Cardiac muscle cell (in vitro differentiated cells and primary cell): ENCODE results near the gene SMIM14. TPM values are rescaled to one million over a fixed set of nuclear protein-coding genes. Genes with fewer than 3 reads are reported as not detected.
"Not testable (repeated sequence)": the region's sequence is repeated elsewhere in the genome, so short reads cannot be mapped to it uniquely, and the experiment has no call there.

Experiments used
- DNase-seq, 2 donors: peaks; one replicate each; pipeline versions ENCODE4 v3.0.0 to v3.0.0-alpha.2; 2010 to 2017; ENCODE audit warnings: low read depth in 1 of 2, low spot score in 1 of 2
- H3K27ac ChIP-seq: fragments of 200-600 bp; sonication (generic); 2 replicates; pipeline ENCODE4 v1.5.1; 2016
- H3K27me3 ChIP-seq: fragments of 200-600 bp; sonication (generic); 2 replicates; pipeline ENCODE4 v1.6.0; 2016; ENCODE audit warnings: control low read depth
- H3K36me3 ChIP-seq: fragments of 200-600 bp; sonication (generic); 2 replicates; pipeline ENCODE4 v1.5.1; 2016; ENCODE audit warnings: control low read depth
- H3K4me1 ChIP-seq: fragments of 200-600 bp; sonication (generic); 2 replicates; pipeline ENCODE4 v1.8.1; 2017; ENCODE audit warnings: low read depth, mild to moderate bottlenecking, mixed run types
- H3K4me3 ChIP-seq: fragments of 200-600 bp; sonication (generic); 2 replicates; pipeline ENCODE4 v1.5.1; 2016; ENCODE audit warnings: mild to moderate bottlenecking
- H3K9me3 ChIP-seq: fragments of 200-600 bp; sonication (generic); 2 replicates; pipeline ENCODE4 v1.5.1; 2017; ENCODE audit warnings: low read depth, mild to moderate bottlenecking, control low read depth
- CTCF ChIP-seq: IDR thresholded peaks from 2 replicates; pipeline ENCODE4 v1.5.1; 2012; ENCODE audit warnings: low read depth, mild to moderate bottlenecking, low read length
- polyA plus RNA-seq: library from polyadenylated mRNA; unstranded; fragments of >200 nt; fragmentation: Nextera tagmentation; extraction: Ambion mirVana; gene quantifications from 2 replicates; pipeline ENCODE4 v1.2.1, GENCODE V29; 2016
- total RNA-seq: library from RNA; depleted of rRNA; stranded (reverse); fragments of >200 nt; gene quantifications from 2 replicates; pipeline ENCODE4 v1.2.3, GENCODE V29; 2016

Gene SMIM14
- total RNA-seq (4.5 and 5.2 TPM in 2 replicates), polyA plus RNA-seq (35.9 and 48.8 TPM in 2 replicates)

- Histone ChIP-seq H3K36me3 (no peaks in the 10 kb centered on the region), H3K9me3 (no peaks in the 10 kb centered on the region), H3K27me3 (no peaks in the 10 kb centered on the region), H3K4me1 (peaks cover 10% of the 10 kb centered on the region), H3K4me3 (peak within 1 kb of the TSS; percentile 75), H3K27ac (peak within 1 kb of the TSS; percentile 96)
- TF ChIP-seq CTCF: no peak
- peak; percentile 99 to 100 for DNase-seq
Observed at GRCh38 chr4:39638354-39639239, at the start of gene SMIM14. SMIM14 (minus strand) TSS chr4:39638865; CDS start chr4:39605145, 33,720 bp downstream.

GRCh38 chr4:39687014-39687413 is 48.3 kb upstream of the SMIM14 start:
- no peak for TF ChIP-seq CTCF
- Histone ChIP-seq H3K36me3 (no peaks in the 10 kb centered on the region), H3K27ac (no peak overlapping the region), H3K4me3 (no peak overlapping the region), H3K9me3 (no peaks in the 10 kb centered on the region), H3K4me1 (no peaks in the 10 kb centered on the region), H3K27me3 (no peaks in the 10 kb centered on the region)
- no peak for DNase-seq

GRCh38 chr4:39685990-39686389 is 47.3 kb upstream of the SMIM14 start:
- DNase-seq: no peak
- H3K9me3 ChIP-seq: no peaks in the 10 kb centered on the region
- no peaks in the 10 kb centered on the region for H3K36me3 ChIP-seq
- H3K27ac ChIP-seq: no peak overlapping the region
- TF ChIP-seq CTCF: no peak
- H3K4me1 ChIP-seq: no peaks in the 10 kb centered on the region
- no peak overlapping the region for H3K4me3 ChIP-seq
- H3K27me3 ChIP-seq: no peaks in the 10 kb centered on the region

GRCh38 chr4:39682138-39682537 is 43.5 kb upstream of the SMIM14 start:
- Histone ChIP-seq H3K27ac (no peak overlapping the region), H3K27me3 (no peaks in the 10 kb centered on the region), H3K4me1 (no peaks in the 10 kb centered on the region), H3K9me3 (no peaks in the 10 kb centered on the region), H3K4me3 (no peak overlapping the region), H3K36me3 (no peaks in the 10 kb centered on the region)
- no peak for TF ChIP-seq CTCF
- no peak for DNase-seq

- not testable (repeated sequence) for H3K27me3 ChIP-seq, H3K27ac ChIP-seq, DNase-seq
Observed at GRCh38 chr4:39681003-39681402, 42.3 kb upstream of the SMIM14 start.

GRCh38 chr4:39675681-39676080 is 37.0 kb upstream of the SMIM14 start:
- not testable (repeated sequence) for H3K4me3 ChIP-seq, H3K27me3 ChIP-seq, H3K27ac ChIP-seq, H3K4me1 ChIP-seq, DNase-seq, H3K9me3 ChIP-seq, H3K36me3 ChIP-seq

More at GRCh38 chr4:39681003-39681402, 42.3 kb upstream of the SMIM14 start:
- not testable (repeated sequence) for H3K4me1 ChIP-seq, H3K9me3 ChIP-seq, H3K36me3 ChIP-seq, H3K4me3 ChIP-seq

- H3K27ac ChIP-seq: not testable (repeated sequence)
Observed at GRCh38 chr4:39670296-39670695, 31.6 kb upstream of the SMIM14 start.

More at GRCh38 chr4:39670296-39670695, 31.6 kb upstream of the SMIM14 start:
- not testable (repeated sequence) for H3K27me3 ChIP-seq, H3K4me3 ChIP-seq, H3K4me1 ChIP-seq, H3K36me3 ChIP-seq, DNase-seq, H3K9me3 ChIP-seq
